ENCODE measurements around the gene NT5DC4. TPM values are rescaled to one million over a fixed set of nuclear protein-coding genes. Genes with fewer than 3 reads are reported as not detected.

Gene NT5DC4
- total RNA-seq, 1 donor from 2014 or later = not detected

DNA sequence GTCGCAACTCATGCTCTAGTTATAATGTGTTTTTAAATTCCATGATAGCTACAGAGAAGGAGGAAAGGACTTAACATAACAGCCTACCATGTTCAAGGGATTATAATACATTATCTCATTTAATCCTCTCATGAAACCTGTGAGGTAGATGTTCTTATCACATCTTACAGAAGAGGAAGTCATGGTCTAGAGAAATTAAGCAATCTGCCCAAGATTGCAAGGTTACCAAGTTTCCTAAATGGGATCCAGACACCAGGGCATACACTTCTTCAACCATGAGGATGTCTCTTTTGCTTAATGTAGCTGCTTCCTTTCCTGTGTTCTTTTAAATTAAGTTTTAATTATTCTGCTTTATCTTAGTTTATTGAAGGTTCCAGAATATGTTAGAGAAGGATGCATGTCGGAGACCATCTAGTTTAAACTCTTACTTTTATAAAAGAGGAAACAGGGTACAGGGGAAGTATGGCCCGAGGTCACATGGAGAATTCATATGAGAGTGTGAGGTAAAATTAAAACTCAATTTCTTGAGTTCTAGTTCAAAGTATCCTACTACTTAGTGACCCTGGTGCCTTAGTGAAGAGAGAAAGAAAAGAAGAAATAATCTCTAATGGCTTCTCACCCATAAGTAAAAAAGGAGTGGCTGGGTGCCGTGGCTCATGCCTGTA lies 67.0 kb downstream of the NT5DC4 start:
- DNase-seq (ENCODE audit: low read depth, low spot score) = no peak
- Mint-ChIP-seq H3K27ac (ENCODE audit: unreplicated experiment) (no peak overlapping the region), H3K9me3 (peaks cover 5% of the 10 kb centered on the region), H3K4me1 (peaks cover 16% of the 10 kb centered on the region), H3K4me3 (no peak overlapping the region), H3K27me3 (ENCODE audit: low read depth) (no peaks in the 10 kb centered on the region), H3K36me3 (ENCODE audit: low read depth) (peaks cover 3% of the 10 kb centered on the region)
- TF ChIP-seq, protein P1, sequence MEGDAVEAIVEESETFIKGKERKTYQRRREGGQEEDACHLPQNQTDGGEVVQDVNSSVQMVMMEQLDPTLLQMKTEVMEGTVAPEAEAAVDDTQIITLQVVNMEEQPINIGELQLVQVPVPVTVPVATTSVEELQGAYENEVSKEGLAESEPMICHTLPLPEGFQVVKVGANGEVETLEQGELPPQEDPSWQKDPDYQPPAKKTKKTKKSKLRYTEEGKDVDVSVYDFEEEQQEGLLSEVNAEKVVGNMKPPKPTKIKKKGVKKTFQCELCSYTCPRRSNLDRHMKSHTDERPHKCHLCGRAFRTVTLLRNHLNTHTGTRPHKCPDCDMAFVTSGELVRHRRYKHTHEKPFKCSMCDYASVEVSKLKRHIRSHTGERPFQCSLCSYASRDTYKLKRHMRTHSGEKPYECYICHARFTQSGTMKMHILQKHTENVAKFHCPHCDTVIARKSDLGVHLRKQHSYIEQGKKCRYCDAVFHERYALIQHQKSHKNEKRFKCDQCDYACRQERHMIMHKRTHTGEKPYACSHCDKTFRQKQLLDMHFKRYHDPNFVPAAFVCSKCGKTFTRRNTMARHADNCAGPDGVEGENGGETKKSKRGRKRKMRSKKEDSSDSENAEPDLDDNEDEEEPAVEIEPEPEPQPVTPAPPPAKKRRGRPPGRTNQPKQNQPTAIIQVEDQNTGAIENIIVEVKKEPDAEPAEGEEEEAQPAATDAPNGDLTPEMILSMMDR (conservative IDR thresholded peaks at IDR 0.05) = no peak

DNA sequence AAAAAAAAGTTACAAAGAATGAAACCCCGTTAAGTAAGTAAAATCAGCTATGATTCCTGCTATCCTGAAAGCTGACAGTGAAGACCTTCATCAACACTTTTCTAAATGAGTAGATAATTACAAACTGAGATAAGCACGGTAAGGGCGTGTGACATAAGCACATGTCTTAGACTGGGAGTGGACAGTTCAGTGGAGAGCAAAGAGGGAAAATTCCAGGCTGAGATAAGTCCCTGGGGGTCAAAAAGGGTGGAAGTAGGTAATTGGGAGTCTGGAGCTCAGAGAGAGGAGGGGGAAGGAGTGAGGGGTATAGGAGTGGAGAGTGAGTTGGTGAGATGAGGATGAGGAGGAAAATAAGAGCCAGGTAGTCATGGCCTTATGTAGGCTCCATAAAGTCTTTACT lies 67.8 kb downstream of the NT5DC4 start:
- TF ChIP-seq, protein P1 (conservative IDR thresholded peaks at IDR 0.05) = no peak
- Mint-ChIP-seq H3K4me3 (no peak overlapping the region), H3K27me3 (ENCODE audit: low read depth) (no peaks in the 10 kb centered on the region), H3K27ac (ENCODE audit: unreplicated experiment) (no peak overlapping the region), H3K4me1 (peaks cover 14% of the 10 kb centered on the region), H3K36me3 (ENCODE audit: low read depth) (peaks cover 3% of the 10 kb centered on the region), H3K9me3 (peaks cover 9% of the 10 kb centered on the region)
- DNase-seq (ENCODE audit: low read depth, low spot score) = no peak

Other genes with a start within 250 kb of the NT5DC4 start
- 80.0 and 87.0 TPM in 2 replicates for gene TTL, start 238.9 kb upstream of the NT5DC4 start, total RNA-seq
- 35.8 and 39.9 TPM in 2 replicates for gene POLR1B, start 178.6 kb upstream of the NT5DC4 start, total RNA-seq
- 29.4 and 35.4 TPM in 2 replicates for gene CHCHD5, start 136.4 kb upstream of the NT5DC4 start, total RNA-seq
- 114 and 116 TPM in 2 replicates for gene SLC20A1, start 75.1 kb upstream of the NT5DC4 start, total RNA-seq
- gene CKAP2L, start 43.6 kb downstream of the NT5DC4 start, total RNA-seq = 27.4 and 31.3 TPM in 2 replicates
- not detected in 2 replicates for gene IL1A, start 63.5 kb downstream of the NT5DC4 start, total RNA-seq
- not detected in 2 replicates for gene IL1B, start 115.8 kb downstream of the NT5DC4 start, total RNA-seq
- gene IL37, start 190.1 kb downstream of the NT5DC4 start, total RNA-seq = 0.40 TPM in 1 of 2 replicates, not detected in the other